ENCODE results near the gene METTL21A.

DNA sequence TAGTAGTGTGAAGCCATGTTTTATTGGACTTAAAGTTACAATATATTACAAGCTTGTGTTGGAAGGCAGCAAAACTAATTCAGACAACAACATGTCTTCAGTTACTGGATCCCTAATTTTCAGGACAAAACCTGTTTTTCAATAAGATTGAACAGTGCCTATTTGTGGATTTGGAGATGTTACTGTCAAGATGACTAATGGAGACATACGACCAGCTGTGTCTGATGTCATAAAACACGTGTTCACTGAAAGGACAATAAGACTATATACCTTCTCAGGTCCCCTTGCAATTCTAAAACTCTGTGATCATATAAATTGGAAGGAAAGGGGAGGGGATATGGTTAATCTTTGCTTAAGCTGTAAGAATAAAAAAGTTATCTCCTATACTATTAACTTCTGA, 21.7 kb downstream of the METTL21A start:
- TF ChIP-seq, protein P1, sequence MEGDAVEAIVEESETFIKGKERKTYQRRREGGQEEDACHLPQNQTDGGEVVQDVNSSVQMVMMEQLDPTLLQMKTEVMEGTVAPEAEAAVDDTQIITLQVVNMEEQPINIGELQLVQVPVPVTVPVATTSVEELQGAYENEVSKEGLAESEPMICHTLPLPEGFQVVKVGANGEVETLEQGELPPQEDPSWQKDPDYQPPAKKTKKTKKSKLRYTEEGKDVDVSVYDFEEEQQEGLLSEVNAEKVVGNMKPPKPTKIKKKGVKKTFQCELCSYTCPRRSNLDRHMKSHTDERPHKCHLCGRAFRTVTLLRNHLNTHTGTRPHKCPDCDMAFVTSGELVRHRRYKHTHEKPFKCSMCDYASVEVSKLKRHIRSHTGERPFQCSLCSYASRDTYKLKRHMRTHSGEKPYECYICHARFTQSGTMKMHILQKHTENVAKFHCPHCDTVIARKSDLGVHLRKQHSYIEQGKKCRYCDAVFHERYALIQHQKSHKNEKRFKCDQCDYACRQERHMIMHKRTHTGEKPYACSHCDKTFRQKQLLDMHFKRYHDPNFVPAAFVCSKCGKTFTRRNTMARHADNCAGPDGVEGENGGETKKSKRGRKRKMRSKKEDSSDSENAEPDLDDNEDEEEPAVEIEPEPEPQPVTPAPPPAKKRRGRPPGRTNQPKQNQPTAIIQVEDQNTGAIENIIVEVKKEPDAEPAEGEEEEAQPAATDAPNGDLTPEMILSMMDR (conservative IDR thresholded peaks at IDR 0.05): no peak
- TF ChIP-seq EZH2 (IDR thresholded peaks at IDR 0.05; ENCODE audit: low read depth): no peak

All from PC-9 (cell line).